Skeletal muscle tissue (tissue), 5 donors: ENCODE results near the gene FBXO9. TPM values are rescaled to one million over a fixed set of nuclear protein-coding genes. Genes with fewer than 3 reads are reported as not detected.

Experiments used
- H3K27ac ChIP-seq: one replicate; pipeline ENCODE4 v1.7.0; 2013; ENCODE audit warnings: mild to moderate bottlenecking, low read depth, low read length, inconsistent platforms
- H3K27me3 ChIP-seq, 3 donors: one replicate each; pipeline ENCODE4 v1.7.0; 2013; ENCODE audit warnings: low read length in 3 of 3; ENCODE audit not compliant: control insufficient read depth in 3 of 3, insufficient read depth in 3 of 3
- H3K36me3 ChIP-seq, 3 donors: one replicate each; pipeline ENCODE4 v1.7.0; 2013; ENCODE audit warnings: low read length in 3 of 3; ENCODE audit not compliant: control insufficient read depth in 3 of 3, insufficient read depth in 3 of 3
- H3K4me1 ChIP-seq, 3 donors: one replicate each; pipeline ENCODE4 v1.7.0; 2013; ENCODE audit warnings: low read length in 3 of 3, mild to moderate bottlenecking in 3 of 3; ENCODE audit not compliant: control insufficient read depth in 3 of 3, insufficient read depth in 3 of 3
- H3K4me3 ChIP-seq, 3 donors: one replicate each; pipeline ENCODE4 v1.7.0; 2013; ENCODE audit warnings: low read length in 3 of 3
- H3K9ac ChIP-seq, 3 donors: one replicate each; pipeline ENCODE4 v1.7.0; 2013; ENCODE audit warnings: low read length in 3 of 3, mild to moderate bottlenecking in 3 of 3, moderate library complexity in 2 of 3, low read depth in 1 of 3
- H3K9me3 ChIP-seq, 3 donors: one replicate each; pipeline ENCODE4 v1.7.0; 2013; ENCODE audit warnings: low read length in 3 of 3; ENCODE audit not compliant: control insufficient read depth in 3 of 3
- small RNA-seq: library from RNA; depleted of rRNA; stranded (forward); fragments of <200 nt; gene quantifications from one replicate; pipeline ENCODE3, GENCODE V24; 2014
- total RNA-seq: library from RNA; depleted of rRNA; stranded (reverse); fragments of >200 nt; gene quantifications from one replicate; pipeline ENCODE4 v1.2.3, GENCODE V29; 2014
- donor health status: Osteomylitis.

FBXO9 gene
- total RNA-seq, 1 donor from 2014 or later = 30.8 TPM

- Histone ChIP-seq H3K27me3 (no peaks in the 10 kb centered on the region), H3K4me1 (no peaks in the 10 kb centered on the region), H3K4me3 (no peak overlapping the region), H3K9me3 (no peaks in the 10 kb centered on the region), H3K36me3 (no peaks in the 10 kb centered on the region), H3K27ac (no peak overlapping the region), H3K9ac (no peak overlapping the region)
These were observed 74.7 kb downstream of the FBXO9 start for GRCh38 chr6:53139841-53140413.

GRCh38 chr6:53142810-53143209 lies 77.6 kb downstream of the FBXO9 start:
- H3K36me3 ChIP-seq = no peaks in the 10 kb centered on the region
- no peak overlapping the region for H3K4me3 ChIP-seq
- H3K9me3 ChIP-seq = no peaks in the 10 kb centered on the region
- no peak overlapping the region for H3K9ac ChIP-seq
- no peak overlapping the region for H3K27ac ChIP-seq
- H3K4me1 ChIP-seq = no peaks in the 10 kb centered on the region
- H3K27me3 ChIP-seq = no peaks in the 10 kb centered on the region

GRCh38 chr6:53143710-53144109 lies 78.5 kb downstream of the FBXO9 start:
- H3K27me3 ChIP-seq = no peaks in the 10 kb centered on the region
- H3K9ac ChIP-seq = no peak overlapping the region
- H3K4me3 ChIP-seq = no peak overlapping the region
- no peaks in the 10 kb centered on the region for H3K9me3 ChIP-seq
- H3K36me3 ChIP-seq = no peaks in the 10 kb centered on the region
- H3K27ac ChIP-seq = no peak overlapping the region
- H3K4me1 ChIP-seq = no peaks in the 10 kb centered on the region

- Histone ChIP-seq H3K27ac (no peak overlapping the region), H3K9ac (no peak overlapping the region), H3K27me3 (no peaks in the 10 kb centered on the region), H3K4me1 (no peaks in the 10 kb centered on the region), H3K36me3 (no peaks in the 10 kb centered on the region), H3K4me3 (no peak overlapping the region), H3K9me3 (no peaks in the 10 kb centered on the region)
These were observed 79.6 kb downstream of the FBXO9 start for GRCh38 chr6:53144802-53145201.

- Histone ChIP-seq H3K27ac (no peak within 1 kb of the TSS), H3K27me3 (no peaks in the 10 kb centered on the region), H3K9ac (no peak within 1 kb of the TSS), H3K4me1 (no peaks in the 10 kb centered on the region), H3K9me3 (peaks cover 0 to 2% (median 0%) of the 10 kb centered on the region in 3 donors), H3K4me3 (no peak within 1 kb of the TSS), H3K36me3 (no peaks in the 10 kb centered on the region)
These were observed 83.5 kb downstream of the FBXO9 start, which contains the start of gene GCM1 for GRCh38 chr6:53148684-53149083. TSS of gene GCM1 (minus strand) at chr6:53148841. CDS start at chr6:53145632, 3,209 bp downstream.

Small RNAs within 50 kb of the gene (small RNA-seq; reads per million reads assigned to genes)
- gene RN7SL244P = not detected

Other genes starting within 250 kb of the FBXO9 start
- gene GSTA5, start 224.6 kb upstream of the FBXO9 start, total RNA-seq = not detected
- not detected for gene GSTA3, start 155.7 kb upstream of the FBXO9 start, total RNA-seq
- gene GSTA4, start 70.1 kb upstream of the FBXO9 start, total RNA-seq = 35.5 TPM
- gene CILK1, start 3.6 kb upstream of the FBXO9 start, total RNA-seq = 6.3 TPM
- not detected for gene GCM1, start 83.4 kb downstream of the FBXO9 start, total RNA-seq